Esophagus muscularis mucosa (tissue), 4 donors: ENCODE data around the gene ASB13. TPM values are rescaled to one million over a fixed set of nuclear protein-coding genes. Genes with fewer than 3 reads are reported as not detected.

Experiments used
- DNase-seq: peaks from one replicate; pipeline ENCODE4 v3.0.0-alpha.2; 2017; ENCODE audit errors: extremely low spot score
- H3K27ac ChIP-seq, 4 donors: fragments of 200-600 bp; sonication (generic); replicated peaks in 1 of 4; 1 replicate in 3 of 4; 2 replicates in 1 of 4; pipeline ENCODE4 v1.5.1; 2016 to 2019; ENCODE audit warnings: mild to moderate bottlenecking in 1 of 4
- H3K27me3 ChIP-seq, 4 donors: fragments of 200-600 bp; sonication (generic); one replicate each; pipeline versions ENCODE4 v1.5.1 to v1.6.0; 2016 to 2019
- H3K36me3 ChIP-seq, 4 donors: fragments of 200-600 bp; sonication (generic); one replicate each; pipeline ENCODE4 v1.5.1; 2016 to 2019
- H3K4me1 ChIP-seq, 4 donors: fragments of 200-600 bp; sonication (generic); one replicate each; pipeline ENCODE4 v1.5.1; 2016 to 2019
- H3K4me3 ChIP-seq, 4 donors: fragments of 200-600 bp; sonication (generic); 1 replicate in 2 of 4; 2 replicates in 2 of 4; pipeline ENCODE4 v1.5.1; 2016 to 2019; ENCODE audit warnings: mild to moderate bottlenecking in 4 of 4, moderate library complexity in 1 of 4
- H3K9me3 ChIP-seq, 4 donors: fragments of 200-600 bp; sonication (generic); 1 replicate in 3 of 4; 2 replicates in 1 of 4; pipeline ENCODE4 v1.5.1; 2016 to 2019
- EP300 ChIP-seq: sonication (generic); formaldehyde crosslinking; IDR thresholded peaks from one replicate; pipeline ENCODE4 v1.6.1; 2017; ENCODE audit warnings: antibody characterized with exemption
- POLR2A ChIP-seq: fragments of 450-650 bp; IDR thresholded peaks from one replicate; pipeline ENCODE4 v1.6.1; 2017; ENCODE audit warnings: antibody characterized with exemption, moderate library complexity, mild to moderate bottlenecking, low read depth
- POLR2AphosphoS5 ChIP-seq, 2 donors: sonication (generic); formaldehyde crosslinking; IDR thresholded peaks; one replicate each; pipeline ENCODE4 v1.6.1; 2017; ENCODE audit warnings: antibody characterized with exemption in 2 of 2
- WGBS: methylation state at CpG from one replicate; pipeline ENCODE4 v1.1.5; 2018; 5-methylcytosine and 5-hydroxymethylcytosine counted together
- intact Hi-C: fragments of 100-400 bp; cut with DNase I; formaldehyde crosslinking; loops from one replicate; pipeline ENCODE4 v1.15.1; 2023
- small RNA-seq, 3 donors: library from RNA; depleted of rRNA; stranded (forward); fragments of <200 nt; gene quantifications; one replicate each; pipeline ENCODE3, GENCODE V24; 2016
- total RNA-seq, 4 donors: library from RNA; depleted of rRNA; stranded (reverse); fragments of >200 nt; gene quantifications; one replicate each; pipeline versions ENCODE4 v1.1.0 to v1.2.1, GENCODE V29; 2016
- TF ChIP-seq, protein P1 (sequence below), 3 experiments: fragments of 200-600 bp in 2 of 3; fragments of 450-650 bp in 1 of 3; sonication (generic) in 2 of 3; IDR thresholded peaks; one replicate each; pipeline ENCODE4 v1.5.1; 2017 to 2019; ENCODE audit warnings: antibody characterized with exemption in 3 of 3, mild to moderate bottlenecking in 2 of 3, moderate library complexity in 1 of 3

The ASB13 gene
- total RNA-seq, 4 donors from 2014 or later: 15.4 to 24.0 (median 17.4) TPM

DNA sequence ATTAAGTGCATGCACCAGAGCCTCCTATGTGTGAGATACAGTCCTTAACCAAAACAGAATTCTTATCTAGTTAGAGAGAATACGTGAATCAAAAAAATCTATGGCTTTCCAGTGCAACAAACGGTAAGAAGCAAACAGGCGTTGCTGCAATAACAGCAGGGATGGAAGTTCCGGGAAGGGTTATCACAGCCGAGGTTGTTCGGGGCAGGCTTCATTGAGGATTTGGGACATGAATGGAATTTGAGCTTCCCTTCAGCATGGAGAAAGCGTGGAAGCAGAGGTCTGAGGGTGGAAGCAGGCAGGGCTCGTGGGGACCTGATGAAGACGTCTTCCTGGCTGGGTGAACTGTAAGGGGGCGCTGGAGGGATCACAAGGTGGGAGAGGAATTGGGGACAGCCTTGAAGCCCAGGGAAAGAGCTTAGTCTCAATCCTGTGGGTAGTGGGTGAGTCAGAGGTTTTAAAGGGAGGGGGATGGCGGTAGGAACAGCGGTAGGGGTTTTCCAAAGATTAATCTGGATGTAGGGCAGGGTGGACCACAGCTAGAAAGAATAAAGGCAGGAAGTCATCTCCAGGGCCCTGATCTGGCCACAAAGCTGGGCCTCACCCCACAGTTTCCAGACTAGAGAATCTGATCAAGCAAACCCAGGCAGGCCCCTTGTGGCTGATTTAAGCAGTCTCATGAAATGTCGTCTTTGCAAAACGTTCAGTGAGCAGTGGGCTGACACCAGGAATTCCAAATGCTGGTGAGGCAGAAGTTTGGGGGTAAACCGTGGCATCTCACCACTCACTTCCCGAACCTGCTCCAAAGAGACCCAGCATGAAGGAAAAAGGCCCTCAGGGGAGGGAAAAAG, 76.5 kb downstream of the ASB13 start:
- Histone ChIP-seq H3K9me3 (no peaks in the 10 kb centered on the region), H3K4me3 (no peak overlapping the region), H3K27ac (no peak overlapping the region), H3K27me3 (no peaks in the 10 kb centered on the region), H3K36me3 (no peaks in the 10 kb centered on the region), H3K4me1 (peaks cover 28 to 52% (median 38%) of the 10 kb centered on the region in 4 donors)
- DNase-seq: no peak
- TF ChIP-seq, protein P1, sequence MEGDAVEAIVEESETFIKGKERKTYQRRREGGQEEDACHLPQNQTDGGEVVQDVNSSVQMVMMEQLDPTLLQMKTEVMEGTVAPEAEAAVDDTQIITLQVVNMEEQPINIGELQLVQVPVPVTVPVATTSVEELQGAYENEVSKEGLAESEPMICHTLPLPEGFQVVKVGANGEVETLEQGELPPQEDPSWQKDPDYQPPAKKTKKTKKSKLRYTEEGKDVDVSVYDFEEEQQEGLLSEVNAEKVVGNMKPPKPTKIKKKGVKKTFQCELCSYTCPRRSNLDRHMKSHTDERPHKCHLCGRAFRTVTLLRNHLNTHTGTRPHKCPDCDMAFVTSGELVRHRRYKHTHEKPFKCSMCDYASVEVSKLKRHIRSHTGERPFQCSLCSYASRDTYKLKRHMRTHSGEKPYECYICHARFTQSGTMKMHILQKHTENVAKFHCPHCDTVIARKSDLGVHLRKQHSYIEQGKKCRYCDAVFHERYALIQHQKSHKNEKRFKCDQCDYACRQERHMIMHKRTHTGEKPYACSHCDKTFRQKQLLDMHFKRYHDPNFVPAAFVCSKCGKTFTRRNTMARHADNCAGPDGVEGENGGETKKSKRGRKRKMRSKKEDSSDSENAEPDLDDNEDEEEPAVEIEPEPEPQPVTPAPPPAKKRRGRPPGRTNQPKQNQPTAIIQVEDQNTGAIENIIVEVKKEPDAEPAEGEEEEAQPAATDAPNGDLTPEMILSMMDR (IDR thresholded peaks at IDR 0.05): peak in 1 of 3 experiments; percentile 17
- TF ChIP-seq POLR2A: no peak
- intact Hi-C loops: no loop called here
- WGBS: 82% methylated on average over 15 of the region's 16 CpGs

DNA sequence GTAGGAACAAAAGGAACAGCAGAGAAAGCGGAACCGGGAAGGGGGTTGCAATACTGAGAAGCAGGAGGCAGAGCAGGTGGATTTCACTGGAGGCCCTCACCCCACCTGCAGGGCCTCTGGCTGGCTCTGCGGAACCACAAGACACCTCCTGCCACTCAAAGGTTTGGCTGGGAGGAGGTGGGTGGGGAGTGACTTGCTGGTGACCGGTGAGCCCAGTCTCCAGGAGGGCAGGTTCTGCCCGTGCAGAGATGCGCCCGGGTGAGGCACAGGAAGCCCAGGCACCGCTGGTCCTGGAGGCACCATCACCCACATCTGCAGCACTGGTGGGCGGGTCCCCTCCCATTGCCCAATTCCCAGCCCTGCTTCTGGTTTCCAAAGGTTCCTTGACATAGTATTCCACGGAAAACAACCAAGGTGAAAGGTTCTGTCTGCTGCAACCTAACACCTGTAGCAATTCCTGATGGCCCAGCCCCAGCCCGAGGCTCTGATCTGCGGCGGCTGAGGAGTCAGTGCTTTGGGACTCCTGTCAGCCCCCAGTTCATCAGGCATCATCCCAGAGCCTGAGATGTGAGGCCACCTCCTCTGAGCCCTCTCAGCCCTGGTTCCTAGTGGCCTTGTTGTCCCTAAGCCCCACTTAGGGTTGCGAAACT, 77.3 kb downstream of the ASB13 start:
- DNase-seq: no peak
- WGBS: 92% methylated on average over 13 of the region's 14 CpGs
- H3K4me3 ChIP-seq: no peak overlapping the region
- H3K4me1 ChIP-seq: peaks cover 32 to 52% (median 38%) of the 10 kb centered on the region in 4 donors
- TF ChIP-seq, protein P1 (IDR thresholded peaks at IDR 0.05): no peak
- no peak for TF ChIP-seq POLR2AphosphoS5 (IDR thresholded peaks at IDR 0.05)
- no peak for TF ChIP-seq EP300
- TF ChIP-seq POLR2A: no peak
- H3K9me3 ChIP-seq: no peaks in the 10 kb centered on the region
- no peaks in the 10 kb centered on the region for H3K36me3 ChIP-seq
- no peak overlapping the region for H3K27ac ChIP-seq
- no peaks in the 10 kb centered on the region for H3K27me3 ChIP-seq
- intact Hi-C loops: no loop called here

Small RNAs within 50 kb of the gene (small RNA-seq; reads per million reads assigned to genes)
- gene AL365356.2: 0 reads per million in 3 donors
- gene RN7SL445P: 0 reads per million in 3 donors

Other genes starting within 250 kb of the ASB13 start
- not detected for gene CALML5, start 167.0 kb downstream of the ASB13 start, total RNA-seq
- not detected for gene CALML3, start 141.6 kb downstream of the ASB13 start, total RNA-seq
- 10 to 100 TPM; 56.9 to 66.3 (median 63.9) TPM for gene TASOR2, start 18.2 kb upstream of the ASB13 start, total RNA-seq
- 100 to 1,000 TPM; 194 to 233 (median 210) TPM for gene GDI2, start 146.8 kb upstream of the ASB13 start, total RNA-seq
- 1 to 10 TPM; 5.1 to 9.0 (median 5.9) TPM for gene ANKRD16, start 223.3 kb upstream of the ASB13 start, total RNA-seq
- 10 to 100 TPM; 90.3 to 93.0 (median 92.3) TPM for gene FBH1, start 223.6 kb upstream of the ASB13 start, total RNA-seq